GM20431 (cell line): ENCODE measurements around the gene SETDB2.

Source experiments
- in situ Hi-C: fragments of 300-500 bp; cut with MseI, MboI; formaldehyde crosslinking; loops from one replicate; pipeline ENCODE4 v1.15.0; 2020; ENCODE audit warnings: low sequenced_read_pairs; ENCODE audit not compliant: unreplicated experiment

SETDB2 gene

DNA sequence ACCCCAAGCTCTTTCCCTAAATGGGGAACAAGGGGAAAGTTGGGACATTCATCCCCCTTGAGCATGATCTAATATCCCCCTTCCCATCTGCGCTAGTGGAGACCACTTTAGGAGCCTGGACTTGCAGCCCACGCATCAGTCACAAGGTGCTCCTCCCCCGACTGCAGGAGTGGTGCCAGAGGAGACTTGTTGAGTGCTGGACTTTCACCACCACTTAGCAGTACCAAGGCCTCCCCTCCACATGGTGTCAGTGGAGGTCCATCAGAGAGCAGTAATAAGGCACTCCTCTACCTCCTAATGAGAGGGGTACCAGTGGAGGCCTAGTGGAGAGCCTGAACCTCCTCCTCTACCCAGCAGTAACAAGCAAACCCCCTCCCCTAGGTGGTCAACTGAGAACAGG lies 22.7 kb upstream of the SETDB2 start:
- in situ Hi-C loops = loop anchor here (25.0 kb wide), 1 partner anchor 191 kb away; no protein-coding TSS in a partner anchor

DNA sequence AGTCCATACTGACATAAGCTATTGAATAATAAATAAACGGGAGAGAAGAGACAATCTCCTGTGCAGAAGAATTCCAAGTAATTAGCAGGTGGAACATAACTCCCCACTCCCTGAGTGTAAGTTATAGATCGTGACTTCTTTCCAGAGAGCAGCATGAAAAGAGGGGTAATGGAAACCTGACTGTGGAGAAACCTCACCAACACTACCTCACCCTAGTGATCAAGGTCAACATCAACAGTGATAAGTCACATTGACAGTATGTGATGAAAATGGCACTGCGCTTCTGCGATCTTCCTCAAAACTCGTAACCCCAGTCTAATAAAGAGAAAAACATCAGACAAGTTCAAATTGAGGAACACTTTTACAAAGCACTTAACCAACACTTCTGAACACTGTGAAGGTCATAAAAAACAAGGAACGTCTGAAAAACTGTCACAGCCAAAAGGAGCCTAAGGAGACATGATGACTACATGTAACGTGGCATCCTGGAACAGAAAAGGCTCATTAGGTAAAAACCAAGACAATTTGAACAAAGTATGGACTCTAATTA lies 20.0 kb upstream of the SETDB2 start:
- in situ Hi-C loops = loop anchor here (25.0 kb wide), 1 partner anchor 188 kb away; no protein-coding TSS in a partner anchor

DNA sequence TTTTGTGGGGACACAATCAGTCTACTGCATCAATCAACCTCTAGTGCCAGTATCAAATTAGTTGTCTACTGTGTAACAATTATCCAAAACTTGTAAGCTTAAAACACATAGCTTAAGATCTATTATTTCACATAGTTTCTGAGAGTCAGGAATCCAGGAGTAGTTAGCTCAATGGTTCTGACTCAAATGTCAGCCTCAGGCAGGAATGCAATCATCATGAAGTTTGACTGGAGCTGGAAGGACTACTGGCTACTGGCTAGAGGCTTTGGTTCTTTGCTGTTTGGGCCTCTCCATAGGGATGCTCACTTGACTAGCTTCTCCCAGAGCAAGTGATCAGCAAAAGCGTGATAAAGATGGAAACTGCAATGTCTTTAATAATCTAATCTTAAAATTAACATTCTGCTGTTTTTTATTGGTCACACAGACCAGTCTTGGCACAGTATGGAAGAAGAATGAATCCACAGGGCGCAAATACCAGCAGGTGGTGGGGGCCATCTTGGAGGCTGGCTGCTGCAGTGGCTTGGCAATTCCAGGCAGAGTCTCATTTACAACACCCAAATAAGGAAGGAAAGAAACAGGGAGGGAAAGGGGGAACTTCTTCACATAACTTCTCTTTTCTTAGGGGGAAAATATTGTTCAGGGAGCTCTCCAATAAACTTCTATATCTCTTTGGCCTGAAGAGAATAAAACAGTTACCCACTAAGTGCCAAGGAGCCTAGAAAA lies 15.9 kb upstream of the SETDB2 start:
- in situ Hi-C loops = no loop called here

DNA sequence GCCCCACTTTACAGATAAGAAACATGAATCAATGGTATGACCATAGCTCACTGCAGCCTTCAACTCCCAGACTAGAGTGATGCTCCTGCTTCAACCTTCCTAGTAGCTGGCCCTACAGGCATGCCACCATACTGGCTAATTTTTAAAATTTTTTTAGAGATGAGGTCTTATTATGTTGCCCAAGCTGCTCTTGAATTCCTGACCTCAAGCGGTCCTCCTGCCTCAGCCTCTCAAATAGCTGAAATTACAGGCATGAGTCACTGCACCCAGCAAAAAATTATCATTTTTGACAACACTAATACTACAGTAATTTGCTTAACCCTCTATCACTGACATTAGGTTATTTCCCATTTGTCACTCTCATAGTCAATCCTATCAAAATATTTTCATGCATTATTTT lies 15.0 kb upstream of the SETDB2 start:
- in situ Hi-C loops = no loop called here

DNA sequence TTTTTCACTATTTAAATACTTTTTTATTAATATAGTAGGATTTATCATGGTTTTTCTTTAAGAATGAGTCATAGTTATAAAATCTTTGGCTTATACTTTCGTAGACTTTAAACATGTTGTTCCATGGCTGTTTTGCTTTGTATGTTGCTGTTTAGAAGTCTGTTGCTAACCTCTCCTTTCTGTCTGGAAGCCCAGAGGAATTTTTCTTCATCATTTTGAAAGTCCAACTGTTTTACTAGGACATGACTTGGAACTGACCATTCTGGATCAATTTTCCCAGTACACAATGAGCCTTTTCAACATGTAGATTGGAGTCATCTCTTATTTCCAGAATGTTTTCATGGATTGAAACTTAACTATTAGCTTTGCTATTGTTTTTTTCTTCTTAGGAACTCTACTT lies 8.1 kb upstream of the SETDB2 start:
- in situ Hi-C loops = no loop called here

DNA sequence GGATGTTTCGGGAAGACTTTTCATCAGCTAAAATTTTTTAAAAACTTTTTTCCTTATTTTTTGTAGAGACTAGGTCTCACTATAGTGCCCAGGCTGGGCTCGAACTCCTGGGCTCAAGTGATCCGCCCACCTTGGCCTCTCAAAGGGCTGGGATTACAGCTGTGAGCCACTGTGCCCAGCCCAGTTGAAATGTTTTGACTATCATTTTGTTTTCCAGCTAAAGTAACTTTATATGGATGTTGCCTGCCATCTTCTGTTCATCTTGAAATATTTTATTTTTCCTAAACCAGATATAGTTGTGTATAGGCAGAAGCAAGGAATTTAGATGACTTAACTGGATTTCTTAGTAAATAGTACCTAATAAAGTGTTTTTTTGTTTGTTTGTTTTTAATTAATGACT lies 7.2 kb upstream of the SETDB2 start:
- in situ Hi-C loops = no loop called here

DNA sequence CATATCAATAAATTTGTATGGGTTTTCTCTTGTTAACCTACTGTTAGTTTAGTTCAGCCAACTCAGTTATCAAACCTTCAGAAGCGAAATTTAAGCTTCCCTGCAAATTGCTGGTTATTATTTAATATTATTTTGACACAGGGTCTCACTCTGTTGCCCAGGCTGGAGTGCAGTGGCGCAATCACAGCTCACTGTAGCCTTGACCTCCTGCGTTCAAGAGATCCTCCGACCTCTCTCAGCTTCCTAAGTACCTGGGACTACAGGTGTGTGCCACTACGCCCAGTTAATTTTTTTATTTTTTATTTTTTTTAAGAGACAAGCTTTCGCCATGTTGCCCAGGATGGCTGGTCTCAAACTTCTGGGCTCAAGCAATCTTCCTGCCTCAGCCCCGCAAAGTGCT lies 6.4 kb upstream of the SETDB2 start:
- in situ Hi-C loops = no loop called here

DNA sequence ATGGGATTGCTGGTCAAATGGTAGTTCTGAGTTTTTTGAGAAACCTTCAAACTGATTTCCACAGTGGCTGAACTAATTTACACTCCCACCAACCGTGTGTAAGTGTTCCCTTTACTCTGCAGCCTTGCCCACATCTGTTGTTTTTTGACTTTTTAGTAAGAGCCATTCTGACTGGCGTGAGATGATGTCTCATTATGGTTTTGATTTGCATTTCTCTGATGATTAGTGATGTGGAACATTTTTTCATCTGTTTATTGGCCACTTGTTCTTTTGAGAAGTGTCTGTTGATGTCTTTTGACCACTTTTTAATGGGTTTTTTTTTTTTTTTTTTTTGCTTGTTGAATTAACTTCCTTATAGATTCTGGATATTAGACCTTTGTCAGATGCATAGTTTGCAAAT lies 4.5 kb upstream of the SETDB2 start:
- in situ Hi-C loops = no loop called here

DNA sequence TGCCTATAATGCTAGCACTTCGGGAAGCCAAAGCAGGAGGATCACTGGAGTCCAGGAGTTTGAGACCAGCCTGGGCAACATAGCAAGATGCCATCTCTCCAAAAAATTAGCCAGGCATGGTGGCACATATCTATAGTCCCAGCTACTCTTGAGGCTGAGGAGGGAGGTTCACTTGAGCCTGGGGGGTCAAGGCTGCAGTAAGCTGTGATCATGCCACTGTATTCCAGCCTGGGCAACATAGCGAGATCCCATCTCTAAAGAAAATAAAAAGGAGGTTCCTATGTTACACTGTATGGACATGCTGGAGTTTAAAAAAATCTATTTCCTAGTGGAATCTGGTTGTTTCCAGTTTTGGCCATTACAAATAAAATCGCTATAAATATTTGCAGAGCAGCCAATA lies 2.8 kb upstream of the SETDB2 start:
- in situ Hi-C loops = no loop called here

DNA sequence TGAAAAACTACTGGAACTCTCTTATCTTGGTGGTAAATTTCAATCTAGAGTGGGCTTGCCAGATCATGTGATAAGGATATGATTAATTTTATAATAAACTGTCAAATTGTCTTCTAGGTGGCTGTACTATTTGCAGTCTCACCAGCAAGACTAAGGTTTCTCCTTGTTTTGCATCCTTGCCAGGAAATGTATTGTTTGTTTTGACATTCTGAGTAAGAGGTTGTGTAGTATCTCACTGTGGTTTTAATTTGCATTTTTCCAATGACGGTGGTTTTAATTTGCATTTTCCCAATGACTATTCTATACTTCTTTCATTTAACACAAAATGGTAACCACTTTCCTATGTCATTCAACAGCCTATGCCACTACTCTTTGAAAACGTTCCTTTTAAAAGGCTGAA lies 2.2 kb upstream of the SETDB2 start:
- in situ Hi-C loops = no loop called here

DNA sequence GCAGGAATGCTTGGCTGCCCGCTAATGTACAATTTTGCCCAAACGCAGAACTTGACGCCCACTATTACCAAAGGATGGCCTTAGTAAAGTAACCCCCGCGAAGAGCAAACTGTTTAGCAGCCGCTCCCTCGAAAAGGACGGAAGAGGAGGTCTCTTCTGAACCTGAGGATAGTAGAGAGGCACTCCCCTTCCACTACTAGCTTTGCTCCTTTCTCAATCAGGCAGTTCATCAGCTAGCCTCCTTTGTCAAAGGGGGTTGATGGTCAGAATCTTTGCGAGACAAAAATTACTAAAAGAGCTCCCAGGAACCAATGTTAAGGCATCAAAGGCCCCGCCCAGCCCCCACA lies 744 bp upstream of the SETDB2 start:
- in situ Hi-C loops = no loop called here

DNA sequence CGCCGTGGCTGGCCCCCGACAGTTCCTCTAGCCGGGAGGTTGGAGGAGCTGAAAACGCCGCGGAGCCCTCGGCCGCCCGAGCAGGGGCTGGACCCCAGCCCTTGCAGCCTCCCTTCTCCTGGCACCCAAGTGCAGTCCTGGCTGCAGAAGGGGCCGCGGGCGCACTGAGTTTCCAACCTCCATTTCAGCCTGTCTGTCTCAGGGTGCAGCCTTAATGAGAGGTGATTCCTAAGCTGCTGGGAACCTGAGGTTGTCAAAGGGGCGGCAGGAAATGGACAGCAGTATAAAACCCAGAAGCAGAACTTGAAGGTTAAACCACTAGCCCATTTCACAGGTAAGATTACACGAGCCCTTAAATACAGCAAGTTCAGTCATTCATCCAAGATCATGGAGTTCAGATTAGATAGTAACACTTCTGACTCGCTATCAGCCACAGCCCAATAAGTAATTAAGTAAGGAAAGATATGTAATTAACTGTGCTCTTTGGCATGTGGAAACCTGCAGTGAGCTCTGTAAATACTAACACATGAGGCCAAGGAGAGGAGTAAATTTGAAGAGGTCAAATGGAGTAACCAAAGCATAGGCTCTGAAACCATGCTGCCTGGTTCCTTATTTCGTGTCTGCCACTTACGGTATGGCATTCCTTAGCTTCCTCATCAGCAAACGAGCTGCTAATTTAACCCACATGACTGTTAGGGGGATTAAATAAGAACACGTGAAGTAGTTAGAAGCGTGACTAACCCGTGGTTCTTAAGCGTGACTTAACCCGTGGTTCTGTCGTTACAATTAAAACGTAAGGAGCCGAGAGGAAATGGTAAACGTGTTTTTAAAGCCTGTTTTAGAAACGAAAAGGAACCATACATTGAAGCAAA lies 686 bp downstream of the SETDB2 start:
- in situ Hi-C loops = no loop called here

DNA sequence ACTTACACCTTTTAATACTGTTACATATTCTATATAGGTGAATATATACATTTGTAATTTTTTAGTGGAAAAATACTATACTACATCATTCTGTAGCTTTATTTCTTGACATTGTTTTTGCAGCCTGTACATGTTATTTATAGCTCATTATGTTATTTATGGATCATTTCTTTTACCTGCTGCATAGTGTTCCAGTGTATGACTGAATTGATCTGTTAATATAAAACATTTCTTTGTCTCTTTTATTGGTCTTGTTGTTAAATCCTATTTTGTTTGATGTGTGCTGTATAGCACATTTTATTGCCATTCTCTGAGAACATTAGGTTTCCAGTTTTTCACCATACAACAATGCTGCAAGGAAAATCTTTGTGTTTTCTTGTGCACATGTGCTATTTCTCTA lies 2.4 kb downstream of the SETDB2 start:
- in situ Hi-C loops = no loop called here

DNA sequence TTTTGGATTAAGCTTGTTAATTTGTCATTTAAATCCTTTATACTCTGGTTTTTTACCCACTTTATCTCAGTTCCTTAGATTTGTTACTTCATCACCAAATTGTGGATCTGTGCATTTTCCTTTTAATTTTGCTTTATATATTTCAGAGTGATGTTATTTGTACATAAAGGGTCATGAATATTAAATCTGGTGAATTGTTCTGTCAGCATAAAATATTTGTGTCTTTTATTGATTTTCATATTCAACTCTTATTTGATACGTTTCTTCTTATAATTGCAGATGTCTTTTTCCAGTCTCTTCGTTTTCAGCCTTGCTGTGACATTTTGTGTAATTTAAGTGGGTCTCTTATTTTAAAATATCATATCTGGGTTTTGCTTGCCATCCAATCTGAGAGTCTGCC lies 4.7 kb downstream of the SETDB2 start:
- in situ Hi-C loops = no loop called here

DNA sequence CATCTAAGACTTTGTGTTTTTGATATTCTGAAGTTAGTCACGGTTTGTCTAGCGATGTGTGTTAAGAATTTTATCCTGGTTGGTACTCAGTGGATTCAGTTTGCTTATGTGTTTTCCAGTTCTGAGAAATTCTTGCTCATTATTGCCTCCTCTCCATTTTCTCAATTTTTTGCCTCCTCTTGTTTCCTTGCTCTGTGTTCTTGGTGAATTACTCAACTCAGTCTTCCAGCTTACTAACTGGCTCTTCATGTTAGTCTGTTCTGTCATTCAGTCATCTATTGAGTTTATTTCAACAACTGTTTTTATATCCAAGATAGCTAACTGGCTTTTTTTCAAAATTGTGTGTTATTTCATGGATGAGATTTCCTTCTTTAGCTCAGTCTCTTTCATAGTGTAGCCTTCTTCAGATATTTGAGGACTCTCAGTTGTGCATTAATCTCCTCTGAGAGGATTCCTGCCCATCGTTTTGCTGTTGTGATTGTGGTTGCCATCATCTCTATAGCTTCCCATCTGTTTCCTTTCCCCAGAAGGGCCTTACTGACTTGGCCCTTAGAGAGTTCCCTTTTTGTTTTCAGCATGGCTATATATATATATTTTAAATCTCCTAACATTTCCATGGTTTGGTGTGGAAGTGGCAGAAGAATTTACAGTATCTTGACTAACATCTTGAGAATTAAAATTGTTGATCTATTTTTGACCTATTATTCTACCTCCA lies 6.2 kb downstream of the SETDB2 start:
- in situ Hi-C loops = no loop called here

DNA sequence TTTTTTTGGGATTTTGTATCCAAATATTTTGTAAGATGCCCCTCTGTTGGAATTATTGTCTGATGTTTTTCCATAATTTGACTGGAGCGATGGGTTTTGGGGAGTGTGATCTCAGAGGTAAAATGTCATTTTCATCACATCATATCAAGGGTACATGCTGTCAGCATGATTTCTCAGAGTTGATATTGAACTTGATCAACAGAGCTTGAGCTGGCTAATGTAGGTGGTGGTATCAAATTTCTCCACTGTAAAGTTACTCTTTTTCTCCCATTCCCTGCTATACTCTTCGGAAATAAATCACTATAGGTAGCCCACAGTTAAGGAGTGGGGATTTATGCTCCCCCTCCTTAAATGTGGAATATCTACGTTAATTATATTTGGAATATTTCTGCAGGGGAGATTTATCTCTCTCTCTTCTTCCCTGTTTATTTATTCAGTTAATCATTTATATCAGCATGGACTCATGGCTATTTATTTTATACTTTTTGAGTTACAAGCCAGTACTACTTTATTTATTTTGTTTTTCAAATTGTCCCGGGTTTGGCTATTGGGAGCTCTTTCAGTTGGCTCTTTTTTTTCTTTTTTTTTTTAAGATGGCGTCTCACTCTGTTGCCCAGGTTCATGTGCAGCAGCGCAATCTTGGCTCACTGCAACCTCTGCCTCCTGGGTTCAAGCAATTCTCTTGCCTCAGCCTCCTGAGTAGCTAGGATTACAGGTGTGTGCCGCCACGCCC lies 8.8 kb downstream of the SETDB2 start:
- in situ Hi-C loops = no loop called here

DNA sequence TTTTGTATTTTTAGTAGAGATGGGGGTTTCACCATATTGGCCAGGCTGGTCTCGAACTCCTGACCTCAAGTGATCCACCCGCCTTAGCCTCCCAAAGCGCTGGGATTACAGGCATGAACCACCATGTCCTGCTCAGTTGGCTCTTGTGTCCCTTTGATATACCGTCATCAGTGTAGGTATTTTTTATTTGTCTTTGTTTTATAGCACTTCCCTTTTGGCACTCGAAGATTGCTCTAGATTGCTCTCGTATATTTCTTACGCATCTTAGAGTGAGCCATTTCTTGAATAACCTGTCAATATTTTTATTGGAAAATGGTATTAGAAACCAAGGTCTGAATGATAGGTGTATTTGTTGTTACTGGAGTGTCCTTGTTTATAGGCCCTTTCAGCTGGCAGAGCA lies 9.4 kb downstream of the SETDB2 start:
- in situ Hi-C loops = no loop called here

DNA sequence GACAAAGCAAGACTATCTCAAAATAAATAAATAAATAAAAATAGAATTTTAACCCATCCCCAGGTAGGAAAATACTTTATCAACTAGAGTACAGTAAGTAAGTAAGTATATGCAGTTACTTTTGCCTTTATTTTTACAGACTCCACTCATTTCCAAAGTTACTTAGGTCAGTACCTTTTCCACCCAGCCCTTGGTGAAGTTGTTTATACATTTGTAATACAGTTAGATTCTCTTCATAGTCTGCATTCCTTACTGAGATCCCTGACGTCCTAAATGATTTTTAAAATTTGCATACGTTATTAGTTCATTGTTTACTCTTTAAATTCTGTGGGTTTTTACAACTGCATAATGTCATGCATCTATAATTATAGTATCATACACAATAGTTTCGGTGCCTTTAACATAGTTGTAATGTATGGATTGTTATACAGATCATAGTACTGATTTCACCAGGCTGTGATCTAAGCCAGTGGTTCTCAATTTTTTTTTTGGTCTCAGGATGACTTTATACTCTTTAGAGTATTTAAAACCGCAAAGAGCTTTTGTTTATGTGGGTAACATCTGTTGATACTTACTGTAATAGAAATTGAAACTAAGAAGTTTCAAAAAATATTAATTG lies 10.4 kb downstream of the SETDB2 start:
- in situ Hi-C loops = no loop called here

DNA sequence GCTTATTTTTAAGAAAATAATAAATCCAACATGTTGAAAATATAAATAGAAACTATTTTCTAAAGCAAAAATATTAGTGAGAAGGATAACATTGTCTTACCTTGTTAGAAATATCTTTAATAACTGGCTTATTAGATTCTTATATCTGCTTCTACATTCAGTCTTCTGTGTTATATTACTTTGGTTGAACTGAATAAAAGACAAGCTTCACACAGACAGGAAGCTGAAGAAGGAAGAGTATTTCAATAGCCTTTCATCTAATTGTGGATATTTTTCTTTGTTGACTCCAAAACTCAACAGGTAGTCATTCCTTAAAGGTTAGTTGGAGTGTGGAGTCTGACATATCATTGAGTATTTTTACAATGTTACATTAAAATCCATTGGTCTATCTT lies 10.9 kb downstream of the SETDB2 start:
- in situ Hi-C loops = no loop called here

DNA sequence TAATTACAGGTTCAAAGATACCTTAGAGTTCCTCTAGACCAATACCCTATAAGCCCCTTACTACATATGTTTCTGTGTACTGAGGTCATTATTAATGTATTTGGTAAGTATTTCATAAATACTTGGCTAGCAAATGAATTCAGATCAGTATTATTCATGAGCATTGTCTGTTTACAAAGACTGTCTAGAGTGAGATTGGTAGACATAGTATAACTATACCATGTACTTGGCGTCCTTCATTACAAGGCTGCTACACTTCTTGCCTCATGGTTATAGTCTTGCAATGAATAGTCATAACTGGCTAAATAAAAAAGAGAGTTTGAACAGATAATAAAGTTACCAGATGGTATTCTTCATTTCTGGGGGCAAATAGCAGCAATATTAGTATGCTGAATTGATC lies 12.1 kb downstream of the SETDB2 start:
- in situ Hi-C loops = no loop called here
